Choroid plexus epithelial cell (primary cell): Measurements from ENCODE around the gene NFKBIE.
A peak's percentile ranks its signal among the peaks of the same experiment; 100 is the strongest.

ENCODE experiments used
- DNase-seq: peaks from one replicate; pipeline ENCODE4 v3.0.0-alpha.2; 2010; ENCODE audit warnings: low read depth
- H3K4me3 ChIP-seq: 2 replicates; pipeline ENCODE4 v1.5.1; 2011; ENCODE audit warnings: low read depth, mild to moderate bottlenecking, control low read depth, low read length, moderate library complexity
- CTCF ChIP-seq: conservative IDR thresholded peaks from 2 replicates; pipeline ENCODE4 v1.5.1; 2011; ENCODE audit warnings: low read depth, mild to moderate bottlenecking, control low read depth, inconsistent platforms, low read length, moderate library complexity

Gene NFKBIE

GRCh38 chr6:44268095-44268628 is 2.8 kb upstream of the NFKBIE start:
- peak; percentile 66 for DNase-seq
- peak; percentile 98 for TF ChIP-seq CTCF
- no peak overlapping the region for H3K4me3 ChIP-seq

GRCh38 chr6:44267252-44267651 is 1.9 kb upstream of the NFKBIE start:
- H3K4me3 ChIP-seq: no peak overlapping the region
- no peak for DNase-seq
- TF ChIP-seq CTCF: no peak

DNA sequence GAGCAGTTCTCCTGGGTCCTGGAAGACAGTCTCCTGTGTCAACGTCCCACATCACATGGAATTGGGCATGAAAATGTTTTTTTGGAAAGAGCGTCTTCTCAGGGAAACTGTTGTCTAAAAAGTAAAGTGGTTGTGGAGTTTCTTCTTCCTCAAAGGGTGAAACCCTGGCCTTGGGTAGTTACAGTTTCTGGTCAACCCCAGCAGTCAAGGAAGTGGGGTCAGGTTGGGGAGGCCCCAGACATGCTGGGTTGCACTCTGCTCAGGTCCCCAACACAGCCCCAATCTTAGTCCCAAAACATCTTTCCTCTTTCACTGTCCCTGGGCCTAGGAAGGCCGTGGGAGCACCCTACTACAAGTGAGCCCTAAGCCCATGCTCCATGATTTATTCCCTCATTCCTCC is 996 bp upstream of the NFKBIE start:
- TF ChIP-seq CTCF: no peak
- DNase-seq: no peak
- H3K4me3 ChIP-seq: no peak overlapping the region

DNA sequence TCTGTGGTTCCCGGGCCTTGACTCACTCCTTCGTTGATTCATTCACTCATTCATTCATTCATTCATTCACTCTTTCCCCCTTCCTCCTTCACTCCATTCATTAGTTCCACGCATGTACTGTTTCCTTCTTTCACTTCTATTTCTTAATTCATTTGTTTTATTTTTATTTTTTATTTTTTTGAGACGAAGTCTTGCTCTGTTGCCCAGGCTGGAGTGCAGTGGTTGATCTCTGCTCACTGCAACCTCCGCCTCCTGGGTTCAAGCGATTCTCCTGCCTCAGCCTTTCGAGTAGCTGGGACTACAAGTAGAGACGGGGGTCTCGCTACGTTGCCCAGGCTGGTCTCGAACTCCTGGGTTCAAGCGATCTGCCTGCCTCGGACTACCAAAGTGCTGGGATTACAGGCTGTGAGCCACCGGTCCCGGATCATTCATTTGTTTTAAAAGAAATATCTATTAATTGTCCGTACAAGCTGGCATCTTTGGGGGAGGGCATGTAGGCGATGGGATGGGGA is 427 bp upstream of the NFKBIE start:
- TF ChIP-seq CTCF: no peak
- H3K4me3 ChIP-seq: no peak overlapping the region
- DNase-seq: no peak

- peak overlapping the region; percentile 75 for H3K4me3 ChIP-seq
- DNase-seq: no peak
Observed at GRCh38 chr6:44264154-44265006, 971 bp downstream of the NFKBIE start.

GRCh38 chr6:44263354-44264100 is 1.8 kb downstream of the NFKBIE start:
- DNase-seq: peak; percentile 62
- peak overlapping the region; percentile 75 for H3K4me3 ChIP-seq
- no peak for TF ChIP-seq CTCF

More at GRCh38 chr6:44264154-44265006, 971 bp downstream of the NFKBIE start:
- TF ChIP-seq CTCF: no peak
